Stimulated activated CD4-positive, alpha-beta T cell treated with anti-CD3 and anti-CD28 coated beads, TNF-alpha, amount 100 ng/mL, for 1 hour (primary cell): Measurements from ENCODE around the gene ZNF609.

Experiments used
- DNase-seq, 3 donors: peaks; one replicate each; pipeline ENCODE4 v3.0.0-alpha.2; 2020; ENCODE audit warnings: low read depth in 3 of 3, low spot score in 1 of 3

Gene ZNF609

GRCh38 chr15:64500695-64501395, 40.5 kb downstream of the ZNF609 start:
- DNase-seq, result no peak

GRCh38 chr15:64501396-64501715, 41.0 kb downstream of the ZNF609 start:
- no peak for DNase-seq

- DNase-seq, result no peak
These were observed 41.8 kb downstream of the ZNF609 start for GRCh38 chr15:64502151-64502550.

GRCh38 chr15:64502551-64502950, 42.2 kb downstream of the ZNF609 start:
- DNase-seq, result no peak

- DNase-seq, result no peak
These were observed 42.8 kb downstream of the ZNF609 start for GRCh38 chr15:64503197-64503596.

- DNase-seq, result no peak
These were observed 43.3 kb downstream of the ZNF609 start for GRCh38 chr15:64503640-64504039.

- no peak for DNase-seq
These were observed 47.0 kb downstream of the ZNF609 start for GRCh38 chr15:64507293-64507802.

GRCh38 chr15:64507845-64508244, 47.5 kb downstream of the ZNF609 start:
- no peak for DNase-seq

GRCh38 chr15:64513823-64514222, 53.4 kb downstream of the ZNF609 start:
- DNase-seq, result no peak

- no peak for DNase-seq
These were observed 54.8 kb downstream of the ZNF609 start for GRCh38 chr15:64515196-64515595.

- no peak for DNase-seq
These were observed 55.4 kb downstream of the ZNF609 start for GRCh38 chr15:64515825-64516224.

GRCh38 chr15:64519897-64520296, 59.5 kb downstream of the ZNF609 start:
- DNase-seq, result no peak

GRCh38 chr15:64521201-64521600, 60.8 kb downstream of the ZNF609 start:
- DNase-seq, result no peak

GRCh38 chr15:64521726-64522164, 61.4 kb downstream of the ZNF609 start:
- no peak for DNase-seq

- no peak for DNase-seq
These were observed 61.9 kb downstream of the ZNF609 start for GRCh38 chr15:64522226-64522823.

- no peak for DNase-seq
These were observed 62.9 kb downstream of the ZNF609 start for GRCh38 chr15:64523240-64523639.

- no peak for DNase-seq
These were observed 64.4 kb downstream of the ZNF609 start for GRCh38 chr15:64524778-64525177.

GRCh38 chr15:64525828-64526530, 65.6 kb downstream of the ZNF609 start:
- no peak for DNase-seq

GRCh38 chr15:64527263-64527984, 67.0 kb downstream of the ZNF609 start:
- DNase-seq, result no peak

GRCh38 chr15:64528871-64529270, 68.5 kb downstream of the ZNF609 start:
- no peak for DNase-seq

GRCh38 chr15:64530472-64530871, 70.1 kb downstream of the ZNF609 start:
- DNase-seq, result no peak

GRCh38 chr15:64530918-64531317, 70.5 kb downstream of the ZNF609 start:
- DNase-seq, result no peak
